Measurements from ENCODE around the gene ZNF804A. TPM values are rescaled to one million over a fixed set of nuclear protein-coding genes. Genes with fewer than 3 reads are reported as not detected.

The ZNF804A gene
- total and polyA plus RNA-seq, 2 of the 4 experiments (the other 2 are of a cell fraction): 2.2 to 2.7 TPM

DNA sequence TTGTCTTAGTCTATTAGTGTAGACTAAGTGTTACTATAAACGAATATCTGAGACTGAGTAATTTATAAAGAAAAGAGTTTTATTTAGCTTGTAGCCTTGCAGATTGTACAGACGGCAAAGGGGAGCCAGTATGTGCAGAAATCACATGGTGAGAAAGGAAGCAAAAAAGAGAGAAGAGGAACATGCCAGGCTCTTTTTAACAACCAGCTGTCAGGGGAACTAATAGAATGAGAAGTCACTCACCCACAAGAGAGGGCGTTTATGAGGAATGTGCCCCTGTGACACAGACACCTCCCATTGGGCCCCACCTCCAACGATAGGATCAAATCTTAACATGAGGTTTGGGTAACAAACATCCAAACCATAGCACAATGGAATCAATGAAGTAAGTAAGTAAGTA lies 20.6 kb upstream of the ZNF804A start:
- Histone ChIP-seq H2BK15ac (ENCODE audit: low read depth, low read length) (no peak overlapping the region), H3K56ac (ENCODE audit: extremely low read depth, insufficient read depth, low read length) (no peak overlapping the region), H2BK5ac (ENCODE audit: low read depth, low read length, poor library complexity, severe bottlenecking) (no peak overlapping the region), H2BK20ac (ENCODE audit: low read depth, low read length) (no peak overlapping the region), H3K9me3 (ENCODE audit: control insufficient read depth, insufficient read depth, low read length) (no peaks in the 10 kb centered on the region), H3K18ac (ENCODE audit: low read depth, low read length) (no peak overlapping the region), H3K14ac (replicated peaks; ENCODE audit: low read depth, low read length) (no peak overlapping the region), H3K23ac (ENCODE audit: low read depth, low read length) (no peak overlapping the region), H4K5ac (ENCODE audit: low read depth, low read length) (no peak overlapping the region), H2AFZ (replicated peaks; ENCODE audit: low read length, poor library complexity) (no peak overlapping the region), H3K4me3 (ENCODE audit: insufficient read depth, low read depth, low read length) (no peak overlapping the region), H4K20me1 (ENCODE audit: insufficient read depth, low read length) (no peaks in the 10 kb centered on the region), H2BK120ac (ENCODE audit: low read depth, low read length) (no peak overlapping the region), H2AK5ac (ENCODE audit: low read depth, low read length) (no peak overlapping the region), H3K27ac (ENCODE audit: insufficient read depth, low read length) (no peak overlapping the region), H3K4me1 (ENCODE audit: control insufficient read depth, insufficient read depth, low read length) (no peaks in the 10 kb centered on the region), H4K8ac (ENCODE audit: low read depth in 2 of 2, low read length in 2 of 2) (no peak overlapping the region), H3K4ac (ENCODE audit: low read depth, low read length) (no peak overlapping the region), H4K91ac (ENCODE audit: insufficient read depth, low read depth, low read length) (no peak overlapping the region), H3K9me1 (ENCODE audit: insufficient read depth, low read length) (no peaks in the 10 kb centered on the region), H3K4me2 (ENCODE audit: low read depth, low read length) (no peak overlapping the region), H3K9ac (ENCODE audit: low read depth, low read length) (no peak overlapping the region), H3K79me1 (ENCODE audit: low read depth in 1 of 2, low read length in 2 of 2) (no peaks in the 10 kb centered on the region), H2AK9ac (replicated peaks; ENCODE audit: low read depth, low read length, poor library complexity) (no peak overlapping the region), H3K27me3 (ENCODE audit: control insufficient read depth, insufficient read depth, low read length) (no peaks in the 10 kb centered on the region), H3K36me3 (ENCODE audit: control insufficient read depth, insufficient read depth, low read length) (no peaks in the 10 kb centered on the region)
- dilution Hi-C loops (cut with HindIII; ENCODE audit: low sequenced_read_pairs, unreplicated experiment): no loop called here
- no TSS peak for BruUV-seq (replicated peaks)
- in situ Hi-C loops (cut with MboI; ENCODE audit: low sequenced_read_pairs): no loop called here
- ChIA-PET CTCF (no interaction called here), POLR2A (ENCODE audit: unreplicated experiment) (no interaction called here)
- TF ChIP-seq CHD1 (IDR thresholded peaks at IDR 0.05; ENCODE audit: low read depth, low read length): no peak
- TF ChIP-seq MAFK (IDR thresholded peaks at IDR 0.05; ENCODE audit: low read depth, low read length): no peak
- TF ChIP-seq BHLHE40 (IDR thresholded peaks at IDR 0.05; ENCODE audit: low read depth, low read length): no peak
- no peak for TF ChIP-seq MXI1 (IDR thresholded peaks at IDR 0.05; ENCODE audit: borderline replicate concordance, low read depth, low read length)
- TF ChIP-seq, protein P1, sequence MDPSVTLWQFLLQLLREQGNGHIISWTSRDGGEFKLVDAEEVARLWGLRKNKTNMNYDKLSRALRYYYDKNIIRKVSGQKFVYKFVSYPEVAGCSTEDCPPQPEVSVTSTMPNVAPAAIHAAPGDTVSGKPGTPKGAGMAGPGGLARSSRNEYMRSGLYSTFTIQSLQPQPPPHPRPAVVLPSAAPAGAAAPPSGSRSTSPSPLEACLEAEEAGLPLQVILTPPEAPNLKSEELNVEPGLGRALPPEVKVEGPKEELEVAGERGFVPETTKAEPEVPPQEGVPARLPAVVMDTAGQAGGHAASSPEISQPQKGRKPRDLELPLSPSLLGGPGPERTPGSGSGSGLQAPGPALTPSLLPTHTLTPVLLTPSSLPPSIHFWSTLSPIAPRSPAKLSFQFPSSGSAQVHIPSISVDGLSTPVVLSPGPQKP (IDR thresholded peaks at IDR 0.05; ENCODE audit: borderline replicate concordance, low read depth, low read length): no peak
- no peak for TF ChIP-seq SMC3 (IDR thresholded peaks at IDR 0.05; ENCODE audit: low read depth, low read length)
- TF ChIP-seq, protein P2, sequence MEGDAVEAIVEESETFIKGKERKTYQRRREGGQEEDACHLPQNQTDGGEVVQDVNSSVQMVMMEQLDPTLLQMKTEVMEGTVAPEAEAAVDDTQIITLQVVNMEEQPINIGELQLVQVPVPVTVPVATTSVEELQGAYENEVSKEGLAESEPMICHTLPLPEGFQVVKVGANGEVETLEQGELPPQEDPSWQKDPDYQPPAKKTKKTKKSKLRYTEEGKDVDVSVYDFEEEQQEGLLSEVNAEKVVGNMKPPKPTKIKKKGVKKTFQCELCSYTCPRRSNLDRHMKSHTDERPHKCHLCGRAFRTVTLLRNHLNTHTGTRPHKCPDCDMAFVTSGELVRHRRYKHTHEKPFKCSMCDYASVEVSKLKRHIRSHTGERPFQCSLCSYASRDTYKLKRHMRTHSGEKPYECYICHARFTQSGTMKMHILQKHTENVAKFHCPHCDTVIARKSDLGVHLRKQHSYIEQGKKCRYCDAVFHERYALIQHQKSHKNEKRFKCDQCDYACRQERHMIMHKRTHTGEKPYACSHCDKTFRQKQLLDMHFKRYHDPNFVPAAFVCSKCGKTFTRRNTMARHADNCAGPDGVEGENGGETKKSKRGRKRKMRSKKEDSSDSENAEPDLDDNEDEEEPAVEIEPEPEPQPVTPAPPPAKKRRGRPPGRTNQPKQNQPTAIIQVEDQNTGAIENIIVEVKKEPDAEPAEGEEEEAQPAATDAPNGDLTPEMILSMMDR (conservative IDR thresholded peaks at IDR 0.05; ENCODE audit: low read depth, low read length): no peak
- TF ChIP-seq, protein P3, sequence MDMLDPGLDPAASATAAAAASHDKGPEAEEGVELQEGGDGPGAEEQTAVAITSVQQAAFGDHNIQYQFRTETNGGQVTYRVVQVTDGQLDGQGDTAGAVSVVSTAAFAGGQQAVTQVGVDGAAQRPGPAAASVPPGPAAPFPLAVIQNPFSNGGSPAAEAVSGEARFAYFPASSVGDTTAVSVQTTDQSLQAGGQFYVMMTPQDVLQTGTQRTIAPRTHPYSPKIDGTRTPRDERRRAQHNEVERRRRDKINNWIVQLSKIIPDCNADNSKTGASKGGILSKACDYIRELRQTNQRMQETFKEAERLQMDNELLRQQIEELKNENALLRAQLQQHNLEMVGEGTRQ (IDR thresholded peaks at IDR 0.05; ENCODE audit: low read depth, low read length): no peak
- TF ChIP-seq RFX5 (IDR thresholded peaks at IDR 0.05; ENCODE audit: low read depth, low read length): no peak
- no peak for TF ChIP-seq RCOR1 (IDR thresholded peaks at IDR 0.05; ENCODE audit: insufficient replicate concordance, low read length)
- no peak for TF ChIP-seq FOS (IDR thresholded peaks at IDR 0.05; ENCODE audit: low read depth, low read length)
- TF ChIP-seq POLR2A (IDR thresholded peaks at IDR 0.05; ENCODE audit: low read depth, low read length): no peak
- TF ChIP-seq NFE2L2 (IDR thresholded peaks at IDR 0.05; ENCODE audit: low read depth, low read length): no peak
- TF ChIP-seq RAD21 (IDR thresholded peaks at IDR 0.05; ENCODE audit: low read length): no peak
- TF ChIP-seq MAZ (IDR thresholded peaks at IDR 0.05; ENCODE audit: borderline replicate concordance, low read depth, low read length): no peak
- TF ChIP-seq CEBPB (IDR thresholded peaks at IDR 0.05; ENCODE audit: low read depth, low read length): no peak
- ATAC-seq (ENCODE audit: low read depth): no peak
- WGBS, 2 experiments (ENCODE audit: extremely low coverage in 2 of 2, insufficient read length in 1 of 2): no CpG with 5 or more reads among the region's 4 CpGs
- intact Hi-C loops (cut with micrococcal nuclease): no loop called here
- DNase-seq: no peak
